Right cardiac atrium (tissue), 5 donors: ENCODE results near the gene ERP44. TPM values are rescaled to one million over a fixed set of nuclear protein-coding genes. Genes with fewer than 3 reads are reported as not detected.
"Not testable (repeated sequence)": the region's sequence is repeated elsewhere in the genome, so short reads cannot be mapped to it uniquely, and the experiment has no call there.

Experiments
- ATAC-seq, 2 donors: fragments of 200-7000 bp; cut with Tn5 transposase; one replicate each; pipeline versions ENCODE4 v1.8.0 to v1.9.1; 2020; ENCODE audit warnings: moderate library complexity in 2 of 2, mild to moderate bottlenecking in 1 of 2
- DNase-seq, 3 donors: peaks; one replicate each; pipeline ENCODE4 v3.0.0-alpha.2; 2020
- H3K27ac ChIP-seq: one replicate; pipeline ENCODE4 v1.5.1; 2013; ENCODE audit warnings: mild to moderate bottlenecking, low read length, control low read depth, moderate library complexity
- H3K27me3 ChIP-seq: one replicate; pipeline ENCODE4 v1.6.1; 2013; ENCODE audit not compliant: control insufficient read depth, insufficient read depth
- H3K4me1 ChIP-seq: one replicate; pipeline ENCODE4 v1.6.1; 2013; ENCODE audit warnings: low read length; ENCODE audit not compliant: control insufficient read depth, insufficient read depth
- H3K4me3 ChIP-seq: one replicate; pipeline ENCODE4 v1.5.1; 2013; ENCODE audit warnings: low read length, control low read depth
- H3K9me3 ChIP-seq: one replicate; pipeline ENCODE4 v1.6.1; 2013; ENCODE audit warnings: low read length; ENCODE audit not compliant: control insufficient read depth
- WGBS: extraction: QIAGEN DNeasy Blood & Tissue Kit; methylation state at CpG from one replicate; pipeline ENCODE4 v1.1.7; 2013; 5-methylcytosine and 5-hydroxymethylcytosine counted together
- intact Hi-C, 4 donors: fragments of 100-400 bp; cut with DNase I; formaldehyde crosslinking; loops; one replicate each; pipeline versions ENCODE4 v1.11.0 to v1.14.0; 2022 to 2023
- polyA plus RNA-seq: library from polyadenylated mRNA; stranded (reverse); fragments of 200-250 nt; gene quantifications from one replicate; pipeline ENCODE4 v1.2.3, GENCODE V29; 2013
- total RNA-seq, 4 donors: library from RNA; stranded (reverse); fragmentation: NEBNext Ultra II Directional; extraction: Animal tissue kit (Norgen Biotek cat#: 25700); gene quantifications; one replicate each; pipeline ENCODE4 v1.2.1, GENCODE V29; 2021
- donor health status: healthy with polysubstance abuse.
- donor health status: DM: no; HTN: yes; CAD: no.
- donor health status: DM: no; HTN: no; CAD: no.
- donor health status: DM: no; HTN: yes; CAD: no; lungs with severe emphysema.
- donor health status: DM: yes; HTN: yes; CAD: no.

Gene ERP44
- total and polyA plus RNA-seq, 5 donors, result 13.9 to 19.6 (median 16.5) TPM

DNA sequence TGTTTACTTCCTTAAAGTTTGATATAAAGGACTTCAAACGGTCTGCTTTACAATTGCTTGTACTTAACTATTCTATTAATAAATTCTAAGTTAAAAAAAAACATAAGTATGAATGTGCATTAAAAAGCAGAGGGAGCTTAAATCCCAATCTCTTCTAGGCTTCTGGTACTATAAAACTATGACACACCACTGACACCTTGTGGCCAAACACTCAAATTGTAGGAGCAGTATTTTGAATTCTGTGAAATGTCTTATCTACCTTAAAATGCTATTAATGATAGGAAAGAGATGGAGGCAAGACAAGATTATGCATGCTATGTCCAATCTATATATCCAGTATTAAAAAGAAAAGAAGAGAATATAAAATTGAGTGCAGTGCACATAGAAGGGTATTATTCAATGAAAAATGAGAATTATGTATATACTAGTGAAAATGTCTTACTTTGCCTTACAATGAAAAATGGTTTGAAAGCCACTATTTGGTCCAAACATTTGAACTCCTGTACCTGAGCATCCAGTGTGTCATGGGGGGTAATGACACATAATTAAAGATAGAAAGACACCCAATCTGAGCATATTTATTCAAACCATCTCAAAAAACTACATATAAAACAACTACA, 87.6 kb downstream of the ERP44 start:
- WGBS, result 64% methylated on average over 1 of the region's 1 CpG
- no peak for DNase-seq
- H3K27me3 ChIP-seq, result no peaks in the 10 kb centered on the region
- no peak overlapping the region for H3K4me3 ChIP-seq
- no peak for ATAC-seq
- H3K4me1 ChIP-seq, result no peaks in the 10 kb centered on the region
- intact Hi-C loops, result no loop called here
- H3K27ac ChIP-seq, result no peak overlapping the region
- H3K9me3 ChIP-seq, result no peaks in the 10 kb centered on the region

GRCh38 chr9:99999797-100000196, 99.0 kb downstream of the ERP44 start:
- intact Hi-C loops, result no loop called here
- H3K4me1 ChIP-seq, result no peaks in the 10 kb centered on the region

DNA sequence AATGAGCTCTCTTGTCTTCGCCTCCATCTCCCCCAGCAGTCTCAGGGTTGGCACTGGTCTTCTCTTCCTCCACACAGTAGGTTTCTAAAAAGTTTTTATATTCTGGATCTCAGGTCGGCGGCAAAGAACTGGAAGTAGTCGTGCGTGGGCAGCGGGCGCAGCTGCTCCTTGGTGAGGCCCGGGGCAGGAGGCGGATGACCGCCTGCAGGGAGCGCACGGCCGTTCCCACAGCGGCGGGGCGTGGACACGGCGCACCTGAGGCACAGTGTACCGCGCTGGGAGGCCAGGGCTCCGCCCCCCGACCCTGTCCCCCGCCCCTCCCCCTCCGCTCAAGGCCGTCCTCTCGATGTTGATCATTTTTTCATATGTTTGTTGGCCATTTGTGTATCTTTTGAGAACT, 99.9 kb downstream of the ERP44 start:
- H3K27me3 ChIP-seq, result no peaks in the 10 kb centered on the region
- DNase-seq (no peak), ATAC-seq (no peak)
- intact Hi-C loops, result no loop called here
- no peaks in the 10 kb centered on the region for H3K4me1 ChIP-seq
- H3K9me3 ChIP-seq, result no peaks in the 10 kb centered on the region
- 97% methylated on average over 26 of the region's 26 CpGs for WGBS
- no peak overlapping the region for H3K27ac ChIP-seq
- H3K4me3 ChIP-seq, result no peak overlapping the region

More at GRCh38 chr9:99999797-100000196, 99.0 kb downstream of the ERP44 start:
- Histone ChIP-seq H3K4me3 (no peak overlapping the region), H3K27ac (no peak overlapping the region), H3K27me3 (no peaks in the 10 kb centered on the region), H3K9me3 (no peaks in the 10 kb centered on the region)
- ATAC-seq (no peak), DNase-seq (no peak)
- 97% methylated on average over 5 of the region's 5 CpGs for WGBS

DNA sequence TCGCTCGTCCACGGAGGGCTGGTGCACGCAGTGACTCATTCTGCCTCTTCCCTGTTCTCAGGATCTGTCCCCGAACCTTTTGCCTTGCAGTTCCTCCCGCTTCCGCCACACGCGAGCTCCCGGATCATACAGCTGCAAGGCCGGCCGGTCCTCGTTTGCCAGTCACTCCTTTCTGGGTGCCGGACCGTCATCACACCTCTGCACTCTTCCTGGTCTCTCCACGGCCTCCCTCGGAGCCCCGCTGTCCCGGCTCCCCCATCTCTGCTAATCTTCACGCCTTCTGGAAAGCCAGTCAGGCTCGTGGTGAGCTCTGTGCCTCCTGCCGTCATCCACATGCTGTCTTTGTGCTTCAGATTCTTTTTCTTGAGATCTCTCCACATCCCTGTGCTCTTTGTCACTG, 100.5 kb downstream of the ERP44 start:
- intact Hi-C loops, result no loop called here
- DNase-seq (peak in 1 of 3 donors; percentile 46), ATAC-seq (no peak)
- Histone ChIP-seq H3K9me3 (no peaks in the 10 kb centered on the region), H3K27me3 (no peaks in the 10 kb centered on the region), H3K27ac (no peak overlapping the region), H3K4me1 (no peaks in the 10 kb centered on the region), H3K4me3 (no peak overlapping the region)
- WGBS, result 91% methylated on average over 22 of the region's 22 CpGs

- ATAC-seq, H3K4me3 ChIP-seq, H3K27me3 ChIP-seq, H3K27ac ChIP-seq, DNase-seq, H3K4me1 ChIP-seq, H3K9me3 ChIP-seq, intact Hi-C loops: not testable (repeated sequence)
- WGBS, result 93% methylated on average over 2 of the region's 2 CpGs
Observed at GRCh38 chr9:99990508-99990907, 108.3 kb downstream of the ERP44 start.

- intact Hi-C loops, result no loop called here
- H3K27me3 ChIP-seq, result no peaks in the 10 kb centered on the region
- DNase-seq (no peak), ATAC-seq (no peak)
- no peaks in the 10 kb centered on the region for H3K9me3 ChIP-seq
- no peak overlapping the region for H3K4me3 ChIP-seq
- H3K4me1 ChIP-seq, result no peaks in the 10 kb centered on the region
- H3K27ac ChIP-seq, result no peak overlapping the region
Observed at GRCh38 chr9:99986642-99987041, 112.2 kb downstream of the ERP44 start.

- Histone ChIP-seq H3K4me3 (no peak overlapping the region), H3K9me3 (no peaks in the 10 kb centered on the region), H3K27ac (no peak overlapping the region), H3K27me3 (no peaks in the 10 kb centered on the region), H3K4me1 (no peaks in the 10 kb centered on the region)
- no peak for DNase-seq
- WGBS, result 72% methylated on average over 2 of the region's 2 CpGs
- no peak for ATAC-seq
- intact Hi-C loops, result no loop called here
Observed at GRCh38 chr9:99980598-99980997, 118.2 kb downstream of the ERP44 start.

DNA sequence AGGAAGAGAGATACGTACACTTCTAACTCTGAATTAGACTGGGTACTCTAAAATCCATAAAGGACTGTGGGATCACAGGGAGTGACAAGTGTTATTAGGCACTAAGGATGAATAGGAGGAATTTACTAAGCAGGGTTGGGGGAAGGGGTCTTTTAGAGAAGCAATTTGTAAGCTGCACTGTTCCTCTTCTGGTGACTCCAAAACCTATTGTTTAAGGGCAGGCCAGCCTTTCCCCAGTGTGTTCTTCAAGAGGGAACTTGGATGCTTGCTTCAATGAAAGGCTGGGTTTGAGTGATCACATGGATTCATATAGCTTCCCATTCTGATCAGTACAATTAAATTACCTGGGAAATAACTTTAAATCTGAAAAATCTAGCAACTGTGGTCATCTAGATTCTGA, 120.6 kb downstream of the ERP44 start:
- Histone ChIP-seq H3K27me3 (no peaks in the 10 kb centered on the region), H3K4me3 (no peak overlapping the region), H3K27ac (no peak overlapping the region), H3K4me1 (no peaks in the 10 kb centered on the region), H3K9me3 (no peaks in the 10 kb centered on the region)
- 71% methylated on average over 1 of the region's 1 CpG for WGBS
- DNase-seq (no peak), ATAC-seq (peak in 1 of 2 donors; percentile 23)
- intact Hi-C loops, result no loop called here

- Histone ChIP-seq H3K4me3 (no peak overlapping the region), H3K27me3 (no peaks in the 10 kb centered on the region), H3K9me3 (no peaks in the 10 kb centered on the region), H3K27ac (no peak overlapping the region), H3K4me1 (no peaks in the 10 kb centered on the region)
- intact Hi-C loops, result no loop called here
- ATAC-seq (no peak), DNase-seq (no peak)
- 86% methylated on average over 3 of the region's 3 CpGs for WGBS
Observed at GRCh38 chr9:99977033-99977792, 121.6 kb downstream of the ERP44 start.

- H3K4me3 ChIP-seq, result no peak overlapping the region
- no peaks in the 10 kb centered on the region for H3K4me1 ChIP-seq
- H3K27ac ChIP-seq, result no peak overlapping the region
- no peak for ATAC-seq
- intact Hi-C loops, result no loop called here
- no peaks in the 10 kb centered on the region for H3K27me3 ChIP-seq
- H3K9me3 ChIP-seq, result no peaks in the 10 kb centered on the region
- DNase-seq, result no peak
- 95% methylated on average over 3 of the region's 3 CpGs for WGBS
Observed at GRCh38 chr9:99973455-99973854, 125.3 kb downstream of the ERP44 start.

DNA sequence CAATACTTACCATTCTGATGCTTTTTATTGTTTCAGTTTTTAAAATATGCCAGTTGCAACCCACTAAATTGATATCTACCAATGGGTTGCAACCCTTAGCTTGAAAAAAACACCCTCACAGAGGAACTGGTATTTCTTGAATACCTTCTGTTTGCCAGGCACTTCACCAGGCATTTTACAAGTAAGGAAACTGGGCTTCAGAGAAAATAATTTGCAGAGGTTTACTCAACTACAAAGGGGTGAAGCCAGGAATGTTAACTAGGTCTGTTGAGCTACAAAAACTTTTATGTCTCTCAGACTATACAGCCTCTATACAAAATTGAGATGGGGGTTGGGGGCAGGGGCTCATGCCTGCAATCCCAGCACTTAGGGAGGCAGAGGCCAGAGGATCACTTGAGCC, 127.4 kb downstream of the ERP44 start:
- Histone ChIP-seq H3K4me1 (no peaks in the 10 kb centered on the region), H3K27me3 (no peaks in the 10 kb centered on the region), H3K27ac (no peak overlapping the region), H3K4me3 (no peak overlapping the region), H3K9me3 (no peaks in the 10 kb centered on the region)
- DNase-seq (no peak), ATAC-seq (no peak)
- intact Hi-C loops, result no loop called here
